Amniotic epithelial cell (primary cell): ENCODE measurements around the gene PRMT7.

Experiments used
- DNase-seq: peaks from one replicate; pipeline ENCODE4 v3.0.0-alpha.2; 2010; ENCODE audit warnings: low read depth

PRMT7 gene

GRCh38 chr16:68376590-68376989 is 65.8 kb downstream of the PRMT7 start:
- no peak for DNase-seq

GRCh38 chr16:68377221-68377620 is 66.4 kb downstream of the PRMT7 start:
- no peak for DNase-seq

GRCh38 chr16:68377667-68378393 is 67.0 kb downstream of the PRMT7 start:
- no peak for DNase-seq

- no peak for DNase-seq
These were observed 67.9 kb downstream of the PRMT7 start for GRCh38 chr16:68378436-68379415.

GRCh38 chr16:68379472-68380347 is 68.9 kb downstream of the PRMT7 start:
- DNase-seq = no peak

GRCh38 chr16:68380348-68380670 is 69.5 kb downstream of the PRMT7 start:
- no peak for DNase-seq

GRCh38 chr16:68380676-68381362 is 70.0 kb downstream of the PRMT7 start:
- DNase-seq = no peak

- no peak for DNase-seq
These were observed 70.5 kb downstream of the PRMT7 start for GRCh38 chr16:68381363-68381724.

- no peak for DNase-seq
These were observed 71.5 kb downstream of the PRMT7 start for GRCh38 chr16:68382296-68382718.

GRCh38 chr16:68383858-68384257 is 73.0 kb downstream of the PRMT7 start:
- no peak for DNase-seq

- no peak for DNase-seq
These were observed 73.7 kb downstream of the PRMT7 start for GRCh38 chr16:68384288-68385161.

- DNase-seq = no peak
These were observed 74.6 kb downstream of the PRMT7 start for GRCh38 chr16:68385371-68385770.

- no peak for DNase-seq
These were observed 75.8 kb downstream of the PRMT7 start for GRCh38 chr16:68386628-68387027.

GRCh38 chr16:68387301-68387700 is 76.5 kb downstream of the PRMT7 start:
- no peak for DNase-seq

- no peak for DNase-seq
These were observed 77.3 kb downstream of the PRMT7 start for GRCh38 chr16:68388124-68388523.

- no peak for DNase-seq
These were observed 78.2 kb downstream of the PRMT7 start for GRCh38 chr16:68389006-68389405.

GRCh38 chr16:68389750-68390371 is 79.0 kb downstream of the PRMT7 start:
- no peak for DNase-seq

GRCh38 chr16:68393333-68393732 is 82.5 kb downstream of the PRMT7 start:
- DNase-seq = no peak

- no peak for DNase-seq
These were observed 84.5 kb downstream of the PRMT7 start for GRCh38 chr16:68395167-68395786.

- no peak for DNase-seq
These were observed 85.0 kb downstream of the PRMT7 start for GRCh38 chr16:68395815-68396214.
